Endothelial cell of hepatic sinusoid (primary cell): ENCODE results near the gene HHLA2.

Experiments used
- in situ Hi-C: cut with HindIII; loops from 2 replicates; pipeline ENCODE4 v1.10.0; 2017; ENCODE audit warnings: low sequenced_read_pairs

Gene HHLA2

GRCh38 chr3:108298056-108298455 lies 1.7 kb downstream of the HHLA2 start:
- in situ Hi-C loops, result no loop called here

DNA sequence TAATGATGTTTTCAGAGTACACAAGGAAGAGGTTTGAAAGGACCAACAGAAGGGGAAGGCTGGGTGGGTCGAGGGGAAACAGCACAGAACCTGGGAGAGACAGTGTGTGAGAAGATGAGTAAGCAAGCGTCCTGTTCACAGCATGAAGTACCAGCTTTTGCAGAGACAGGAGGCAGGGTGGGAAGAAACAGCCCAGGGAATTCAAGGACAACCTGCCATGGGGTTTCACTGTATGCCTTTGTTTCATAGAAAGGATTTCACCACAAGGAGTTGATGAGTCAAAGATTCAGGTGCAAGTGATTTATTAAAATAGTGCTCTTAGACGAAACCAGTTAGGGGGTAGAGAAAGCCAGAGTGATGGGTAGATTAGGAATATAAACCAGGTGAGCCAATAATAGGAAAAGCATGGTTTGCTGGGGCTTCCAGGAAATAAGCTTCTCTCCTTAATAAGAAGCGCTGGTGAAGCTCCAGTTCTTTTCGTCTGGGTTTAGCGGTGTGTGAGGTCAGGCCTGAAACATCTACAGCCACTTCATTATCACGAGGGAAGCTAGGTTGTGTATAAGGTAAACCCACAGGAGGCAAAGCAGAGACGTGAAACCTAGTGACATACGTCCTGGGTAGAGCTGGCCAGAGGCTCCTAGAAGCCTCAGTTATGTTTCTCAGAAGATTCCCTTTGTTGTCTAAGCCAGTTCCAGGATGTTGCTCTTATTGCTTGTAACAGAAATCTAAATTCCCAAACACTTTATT lies 3.9 kb downstream of the HHLA2 start:
- in situ Hi-C loops, result no loop called here

DNA sequence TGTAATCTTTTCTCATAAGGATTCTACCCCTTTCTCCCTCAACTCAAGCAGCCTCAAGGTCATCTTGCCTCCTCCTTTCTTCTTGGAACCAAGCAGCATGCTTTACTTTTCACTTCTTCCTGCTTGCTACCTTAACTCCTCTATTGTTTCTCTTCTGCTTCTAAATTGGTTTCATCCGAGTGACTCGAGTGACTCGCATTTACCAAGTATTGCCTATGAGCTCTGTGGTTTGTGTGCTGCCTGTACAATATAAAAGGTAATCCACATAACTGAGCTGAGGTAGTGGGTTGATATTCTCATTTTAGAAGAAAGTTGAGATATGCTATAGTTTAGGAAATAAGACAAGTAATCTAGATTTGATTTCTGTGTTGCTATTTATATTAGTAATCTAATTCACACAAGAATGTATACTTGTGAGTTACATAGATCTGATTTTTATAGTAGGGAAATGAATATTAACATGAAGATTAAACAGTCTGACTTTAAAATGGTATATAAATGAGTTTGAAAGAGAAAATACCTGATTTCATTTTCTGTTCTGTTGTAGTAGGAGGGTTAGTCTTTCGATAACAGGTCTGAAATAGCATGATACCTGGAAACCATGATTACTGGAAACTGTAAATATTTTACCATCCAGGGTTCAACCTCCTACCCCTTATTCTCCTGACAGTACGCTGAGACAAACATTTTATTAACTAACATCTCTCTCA lies 5.5 kb downstream of the HHLA2 start:
- in situ Hi-C loops, result no loop called here

- in situ Hi-C loops, result no loop called here
Measured at GRCh38 chr3:108302570-108302969, 6.2 kb downstream of the HHLA2 start.

- in situ Hi-C loops, result no loop called here
Measured at GRCh38 chr3:108305484-108306172, 9.3 kb downstream of the HHLA2 start.

- in situ Hi-C loops, result no loop called here
Measured at GRCh38 chr3:108311797-108312196, 15.4 kb downstream of the HHLA2 start.

GRCh38 chr3:108312656-108313055 lies 16.3 kb downstream of the HHLA2 start:
- in situ Hi-C loops, result no loop called here

- in situ Hi-C loops, result no loop called here
Measured at GRCh38 chr3:108315767-108316301, 19.5 kb downstream of the HHLA2 start.

GRCh38 chr3:108319428-108320082 lies 23.2 kb downstream of the HHLA2 start:
- in situ Hi-C loops, result no loop called here

- in situ Hi-C loops, result no loop called here
Measured at GRCh38 chr3:108320746-108321350, 24.5 kb downstream of the HHLA2 start.

DNA sequence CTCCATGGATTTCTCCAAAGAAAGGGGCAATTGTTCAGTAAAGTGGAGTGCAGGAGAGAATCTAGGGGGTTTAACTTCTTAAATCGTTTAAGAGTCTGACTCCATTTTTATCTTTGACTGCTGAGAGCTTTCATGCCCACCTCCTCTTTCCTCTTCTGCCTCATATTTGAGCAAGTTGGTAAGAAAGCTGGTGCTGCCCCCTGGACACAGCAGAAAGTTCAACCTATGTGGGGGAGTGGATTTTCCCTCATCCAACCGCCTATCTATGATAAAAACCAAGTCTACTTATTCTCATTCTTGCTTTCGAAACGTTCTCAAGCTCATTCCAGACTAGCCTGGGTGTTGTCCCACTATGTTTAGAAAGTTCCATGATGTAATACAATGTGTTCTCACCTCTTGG lies 26.0 kb downstream of the HHLA2 start:
- in situ Hi-C loops, result no loop called here

DNA sequence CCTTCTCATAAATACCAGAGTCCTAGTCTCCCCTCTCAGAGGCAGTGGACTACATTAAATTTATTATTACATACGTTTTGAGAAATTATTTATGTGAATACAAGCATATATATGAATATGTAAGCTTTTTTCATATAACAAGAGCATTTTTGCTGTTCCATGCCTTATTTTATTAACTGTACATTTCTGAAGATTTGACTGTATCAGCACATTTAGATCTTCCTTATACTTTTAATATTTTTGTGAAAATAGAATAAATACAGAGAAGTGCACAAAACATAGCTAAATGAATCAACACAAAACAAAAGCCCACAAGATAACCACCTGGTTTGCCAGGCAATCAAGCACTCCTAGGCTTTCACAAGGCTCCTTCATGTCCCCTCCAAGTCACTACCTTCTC lies 27.8 kb downstream of the HHLA2 start:
- in situ Hi-C loops, result no loop called here

DNA sequence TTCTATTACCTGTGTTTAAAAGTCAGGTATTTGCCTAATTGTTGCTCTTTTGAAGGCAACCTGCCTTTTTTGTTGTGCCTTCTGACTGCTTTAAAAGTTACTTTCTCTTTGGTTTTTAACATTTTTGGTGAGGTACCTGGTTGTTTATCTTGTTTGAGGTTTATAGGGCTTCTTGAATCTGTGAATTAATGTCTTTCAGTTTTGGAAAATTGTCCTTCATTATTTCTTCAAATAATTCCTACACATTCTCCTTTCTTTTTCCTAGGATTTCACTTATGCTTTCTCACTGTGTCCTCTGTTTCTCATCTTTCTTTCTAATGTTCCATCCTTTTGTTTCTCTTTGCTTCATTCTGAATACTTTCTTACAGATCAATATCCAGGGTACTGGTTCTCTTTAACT lies 30.8 kb downstream of the HHLA2 start:
- in situ Hi-C loops, result no loop called here

GRCh38 chr3:108328821-108329486 lies 32.6 kb downstream of the HHLA2 start:
- in situ Hi-C loops, result no loop called here

DNA sequence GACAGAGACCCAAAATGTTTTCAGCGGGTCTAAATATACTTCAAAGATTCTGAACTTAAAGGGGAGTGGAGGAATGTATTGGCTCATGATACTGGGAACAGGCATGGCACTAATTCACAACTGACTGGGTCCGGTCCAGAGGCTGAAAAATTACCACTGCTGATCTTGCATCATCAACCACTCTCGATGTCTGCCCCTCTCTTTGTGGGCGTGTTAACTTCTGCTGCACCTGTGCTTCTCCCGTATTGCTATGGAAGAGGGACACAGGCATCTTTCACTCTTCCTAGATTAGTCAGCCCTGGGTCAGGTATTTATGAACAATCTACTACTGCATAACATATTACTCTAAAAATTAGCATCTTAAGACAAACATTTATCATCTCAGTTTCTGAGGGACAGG lies 33.2 kb downstream of the HHLA2 start:
- in situ Hi-C loops, result no loop called here

DNA sequence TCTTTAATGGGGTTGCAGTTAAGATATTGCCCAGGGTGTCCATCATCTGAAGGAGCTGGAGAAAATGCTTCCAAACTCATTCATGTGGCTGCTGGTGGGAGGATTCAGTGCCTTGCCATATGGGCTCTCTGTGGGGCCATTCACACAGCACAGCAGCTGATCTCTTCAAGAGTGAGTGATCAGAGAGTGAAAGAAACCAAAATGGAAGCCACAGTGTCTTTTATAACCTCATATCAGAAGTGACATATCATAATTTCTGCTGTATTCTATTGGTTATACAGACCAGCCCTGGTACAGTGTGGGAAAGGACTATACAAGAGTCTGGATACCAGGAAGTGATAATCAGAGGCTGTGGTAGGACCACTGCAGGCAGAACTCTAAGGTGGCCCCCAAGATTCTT lies 33.6 kb downstream of the HHLA2 start:
- in situ Hi-C loops, result no loop called here

GRCh38 chr3:108331792-108332191 lies 35.4 kb downstream of the HHLA2 start:
- in situ Hi-C loops, result no loop called here

- in situ Hi-C loops, result no loop called here
Measured at GRCh38 chr3:108333961-108334360, 37.6 kb downstream of the HHLA2 start.

- in situ Hi-C loops, result no loop called here
Measured at GRCh38 chr3:108334701-108335100, 38.4 kb downstream of the HHLA2 start.

DNA sequence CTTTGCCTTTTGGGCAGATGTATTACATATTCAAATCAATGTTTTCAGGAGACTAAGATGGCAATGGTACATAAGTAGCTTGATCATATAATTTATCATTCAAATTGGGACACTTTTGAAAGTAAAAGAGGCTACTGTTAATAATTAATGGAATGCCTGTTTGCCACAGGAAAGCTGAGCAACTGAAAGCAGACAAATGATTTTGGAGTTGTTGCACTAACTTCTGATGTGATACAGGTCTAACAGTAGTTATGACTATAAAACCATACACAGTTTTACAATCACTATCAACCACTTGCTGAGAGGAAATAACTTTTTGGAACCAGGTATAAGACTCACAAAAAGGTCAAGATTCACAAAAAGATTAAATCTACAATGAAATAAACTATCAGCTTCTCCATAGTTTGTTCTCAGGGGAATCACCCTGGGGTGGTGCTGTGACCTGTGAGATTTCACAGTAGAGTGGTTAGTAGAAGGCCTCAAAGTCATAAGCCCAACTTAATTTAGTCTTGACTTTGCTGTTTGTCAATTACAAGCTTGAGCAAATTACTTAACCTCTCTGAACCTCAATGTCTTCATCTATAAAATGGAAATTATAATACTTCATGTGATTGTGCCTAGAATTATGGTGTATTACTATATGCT lies 42.7 kb downstream of the HHLA2 start:
- in situ Hi-C loops, result no loop called here
